ENCODE data around the gene TUBB. TPM values are rescaled to one million over a fixed set of nuclear protein-coding genes. Genes with fewer than 3 reads are reported as not detected.

TUBB gene
- total and polyA plus RNA-seq, 9 of the 15 experiments (the other 6 are each of a cell fraction or from before 2014, with no cell fraction given): 971 to 2,870 (median 1,478) TPM

- TF ChIP-seq ZFP1 (CRISPR knock-in tag; IDR thresholded peaks at IDR 0.05): no peak
- TF ChIP-seq THRAP3 (IDR thresholded peaks at IDR 0.05; ENCODE audit: borderline replicate concordance): no peak
- TF ChIP-seq MBD1 (CRISPR knock-in tag; IDR thresholded peaks at IDR 0.05): no peak
- TF ChIP-seq ZNF639 (CRISPR knock-in tag; conservative IDR thresholded peaks at IDR 0.05 in 1 of 2, IDR thresholded peaks at IDR 0.05 in 1 of 2): no peak
- TF ChIP-seq TAF7 (tag; IDR thresholded peaks at IDR 0.05): no peak
- TF ChIP-seq ELF2 (CRISPR knock-in tag; IDR thresholded peaks at IDR 0.05): 0 out of 2 replicates have a peak, but pooled peaks have one; percentile 43
- TF ChIP-seq CSDE1 (IDR thresholded peaks at IDR 0.05): no peak
- no peak for TF ChIP-seq BRF2 (IDR thresholded peaks at IDR 0.05; ENCODE audit: borderline replicate concordance, insufficient read depth, insufficient read length)
- TF ChIP-seq BACH1 (tag; IDR thresholded peaks at IDR 0.05): no peak
- TF ChIP-seq ZNF12 (CRISPR knock-in tag; IDR thresholded peaks at IDR 0.05): no peak; the same call in 1 of the 2 replicates
- no peak for TF ChIP-seq ZNF584 (CRISPR knock-in tag; IDR thresholded peaks at IDR 0.05; ENCODE audit: low read depth)
- no peak for TF ChIP-seq ARID2 (IDR thresholded peaks at IDR 0.05)
- no peak for TF ChIP-seq XRCC4 (IDR thresholded peaks at IDR 0.05; ENCODE audit: extremely low read depth, insufficient read depth, insufficient read length)
- no peak for TF ChIP-seq ZNF407 (IDR thresholded peaks at IDR 0.05; ENCODE audit: low read depth)
Measured at GRCh38 chr6:30690403-30691207, 29.5 kb upstream of the TUBB start, which contains the start of gene NRM (continued).

All from K562 (cell line).